ENCODE measurements around the gene KLF18.

KLF18 gene

GRCh38 chr1:44103270-44104131, 37.9 kb downstream of the KLF18 start:
- H3K4me3 ChIP-seq (ENCODE audit: control insufficient read depth, low read depth, low read length): no peak overlapping the region
- no peak for DNase-seq (ENCODE audit: low read depth)
- TF ChIP-seq CTCF (IDR thresholded peaks at IDR 0.05; ENCODE audit: control insufficient read depth, insufficient read depth, low read depth, low read length, missing control alignments): no peak

- no peak for TF ChIP-seq CTCF (IDR thresholded peaks at IDR 0.05; ENCODE audit: control insufficient read depth, insufficient read depth, low read depth, low read length, missing control alignments)
- H3K4me3 ChIP-seq (ENCODE audit: control insufficient read depth, low read depth, low read length): no peak overlapping the region
- DNase-seq (ENCODE audit: low read depth): peak; percentile 3
Measured at GRCh38 chr1:44101328-44101727, 40.1 kb downstream of the KLF18 start.

GRCh38 chr1:44100183-44100868, 41.1 kb downstream of the KLF18 start:
- no peak overlapping the region for H3K4me3 ChIP-seq (ENCODE audit: control insufficient read depth, low read depth, low read length)
- no peak for TF ChIP-seq CTCF (IDR thresholded peaks at IDR 0.05; ENCODE audit: control insufficient read depth, insufficient read depth, low read depth, low read length, missing control alignments)
- DNase-seq (ENCODE audit: low read depth): no peak

- TF ChIP-seq CTCF (IDR thresholded peaks at IDR 0.05; ENCODE audit: control insufficient read depth, insufficient read depth, low read depth, low read length, missing control alignments): no peak
- DNase-seq (ENCODE audit: low read depth): no peak
- no peak overlapping the region for H3K4me3 ChIP-seq (ENCODE audit: control insufficient read depth, low read depth, low read length)
Measured at GRCh38 chr1:44094047-44094446, 47.4 kb downstream of the KLF18 start.

GRCh38 chr1:44090429-44091252, 50.8 kb downstream of the KLF18 start:
- TF ChIP-seq CTCF (IDR thresholded peaks at IDR 0.05; ENCODE audit: control insufficient read depth, insufficient read depth, low read depth, low read length, missing control alignments): no peak
- H3K4me3 ChIP-seq (ENCODE audit: control insufficient read depth, low read depth, low read length): no peak overlapping the region

GRCh38 chr1:44089371-44090048, 51.9 kb downstream of the KLF18 start:
- no peak overlapping the region for H3K4me3 ChIP-seq (ENCODE audit: control insufficient read depth, low read depth, low read length)
- no peak for DNase-seq (ENCODE audit: low read depth)
- TF ChIP-seq CTCF (IDR thresholded peaks at IDR 0.05; ENCODE audit: control insufficient read depth, insufficient read depth, low read depth, low read length, missing control alignments): no peak

More at GRCh38 chr1:44090429-44091252, 50.8 kb downstream of the KLF18 start:
- no peak for DNase-seq (ENCODE audit: low read depth)
